HG02870 (cell line): ENCODE results near the gene LIF.

Source experiments
- ATAC-seq: cut with Tn5 transposase; IDR thresholded peaks from one replicate; pipeline ENCODE4 v1.9.1; 2021; ENCODE audit warnings: mild to moderate bottlenecking, moderate library complexity; ENCODE audit not compliant: unreplicated experiment

The LIF gene

GRCh38 chr22:30193031-30193775 lies 53.4 kb downstream of the LIF start:
- ATAC-seq = no peak

GRCh38 chr22:30192427-30192826 lies 54.1 kb downstream of the LIF start:
- no peak for ATAC-seq

- ATAC-seq = no peak
Measured at GRCh38 chr22:30191040-30191701, 55.4 kb downstream of the LIF start.

GRCh38 chr22:30190574-30190973 lies 56.0 kb downstream of the LIF start:
- no peak for ATAC-seq
